Measurements from ENCODE around the gene FOXK1. TPM values are rescaled to one million over a fixed set of nuclear protein-coding genes. Genes with fewer than 3 reads are reported as not detected.

The FOXK1 gene
- total RNA-seq, 1 donor from 2014 or later = 41.7 TPM

- Mint-ChIP-seq H3K4me1 (ENCODE audit: low read depth, unreplicated experiment) (peaks cover 6% of the 10 kb centered on the region), H3K4me3 (ENCODE audit: unreplicated experiment) (no peak overlapping the region), H3K27ac (ENCODE audit: unreplicated experiment) (peak overlapping the region; percentile 30)
Measured at GRCh38 chr7:4769761-4770160, 87.7 kb downstream of the FOXK1 start.

GRCh38 chr7:4770886-4771285 is 88.8 kb downstream of the FOXK1 start:
- TF ChIP-seq CTCF (IDR thresholded peaks at IDR 0.05; ENCODE audit: partially characterized antibody, unreplicated experiment) = no peak
- Mint-ChIP-seq H3K27me3 (ENCODE audit: unreplicated experiment) (peaks cover 9% of the 10 kb centered on the region), H3K4me1 (ENCODE audit: low read depth, unreplicated experiment) (peaks cover 9% of the 10 kb centered on the region), H3K4me3 (ENCODE audit: unreplicated experiment) (no peak overlapping the region), H3K27ac (ENCODE audit: unreplicated experiment) (no peak overlapping the region), H3K9me3 (ENCODE audit: unreplicated experiment) (peaks cover 4% of the 10 kb centered on the region), H3K36me3 (ENCODE audit: unreplicated experiment) (no peaks in the 10 kb centered on the region)
- DNase-seq = no peak

More at GRCh38 chr7:4769761-4770160, 87.7 kb downstream of the FOXK1 start:
- no peak for TF ChIP-seq CTCF (IDR thresholded peaks at IDR 0.05; ENCODE audit: partially characterized antibody, unreplicated experiment)
- Mint-ChIP-seq H3K27me3 (ENCODE audit: unreplicated experiment) (peaks cover 7% of the 10 kb centered on the region), H3K36me3 (ENCODE audit: unreplicated experiment) (no peaks in the 10 kb centered on the region), H3K9me3 (ENCODE audit: unreplicated experiment) (peaks cover 2% of the 10 kb centered on the region)
- no peak for DNase-seq

- Mint-ChIP-seq H3K9me3 (ENCODE audit: unreplicated experiment) (peaks cover 4% of the 10 kb centered on the region), H3K4me1 (ENCODE audit: low read depth, unreplicated experiment) (peaks cover 9% of the 10 kb centered on the region), H3K27me3 (ENCODE audit: unreplicated experiment) (peaks cover 12% of the 10 kb centered on the region), H3K27ac (ENCODE audit: unreplicated experiment) (no peak overlapping the region), H3K36me3 (ENCODE audit: unreplicated experiment) (no peaks in the 10 kb centered on the region), H3K4me3 (ENCODE audit: unreplicated experiment) (no peak overlapping the region)
- no peak for TF ChIP-seq CTCF (IDR thresholded peaks at IDR 0.05; ENCODE audit: partially characterized antibody, unreplicated experiment)
- no peak for DNase-seq
Measured at GRCh38 chr7:4771737-4772136, 89.6 kb downstream of the FOXK1 start.

DNA sequence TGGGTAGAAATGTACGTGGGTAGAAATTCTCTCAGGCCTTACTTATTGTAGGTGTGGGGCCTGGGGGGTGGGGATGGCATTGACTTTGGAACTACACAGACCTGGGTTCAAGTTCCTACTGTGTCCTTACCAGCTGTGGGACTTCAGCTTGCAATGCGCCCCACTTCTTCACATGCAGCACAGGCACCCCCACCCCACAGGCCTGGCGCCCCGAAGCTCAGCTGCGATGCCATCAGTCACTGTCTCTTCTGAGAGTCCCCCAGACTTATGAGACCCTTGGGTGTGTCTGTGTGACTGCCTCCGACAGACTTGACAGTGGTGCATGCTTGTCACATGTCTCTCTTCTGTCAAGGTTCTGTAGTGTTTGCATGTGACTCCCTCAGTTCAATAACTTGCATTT is 90.2 kb downstream of the FOXK1 start:
- H3K9me3 Mint-ChIP-seq (ENCODE audit: unreplicated experiment) = peaks cover 4% of the 10 kb centered on the region
- H3K4me3 Mint-ChIP-seq (ENCODE audit: unreplicated experiment) = no peak overlapping the region
- no peak overlapping the region for H3K27ac Mint-ChIP-seq (ENCODE audit: unreplicated experiment)
- no peaks in the 10 kb centered on the region for H3K36me3 Mint-ChIP-seq (ENCODE audit: unreplicated experiment)
- DNase-seq = no peak
- peaks cover 12% of the 10 kb centered on the region for H3K27me3 Mint-ChIP-seq (ENCODE audit: unreplicated experiment)
- H3K4me1 Mint-ChIP-seq (ENCODE audit: low read depth, unreplicated experiment) = peaks cover 9% of the 10 kb centered on the region
- TF ChIP-seq CTCF (IDR thresholded peaks at IDR 0.05; ENCODE audit: partially characterized antibody, unreplicated experiment) = no peak

GRCh38 chr7:4774007-4774406 is 91.9 kb downstream of the FOXK1 start:
- peaks cover 9% of the 10 kb centered on the region for H3K4me1 Mint-ChIP-seq (ENCODE audit: low read depth, unreplicated experiment)
- DNase-seq = no peak
- no peaks in the 10 kb centered on the region for H3K36me3 Mint-ChIP-seq (ENCODE audit: unreplicated experiment)
- no peak overlapping the region for H3K27ac Mint-ChIP-seq (ENCODE audit: unreplicated experiment)
- TF ChIP-seq CTCF (IDR thresholded peaks at IDR 0.05; ENCODE audit: partially characterized antibody, unreplicated experiment) = no peak
- peak overlapping the region; percentile 99 for H3K4me3 Mint-ChIP-seq (ENCODE audit: unreplicated experiment)
- peaks cover 4% of the 10 kb centered on the region for H3K9me3 Mint-ChIP-seq (ENCODE audit: unreplicated experiment)
- H3K27me3 Mint-ChIP-seq (ENCODE audit: unreplicated experiment) = peaks cover 14% of the 10 kb centered on the region

All from glutamatergic neuron (in vitro differentiated cells).